Astrocyte (in vitro differentiated cells and primary cell): ENCODE measurements around the gene RICTOR. TPM values are rescaled to one million over a fixed set of nuclear protein-coding genes. Genes with fewer than 3 reads are reported as not detected.

ENCODE experiments used
- DNase-seq: peaks from one replicate; pipeline ENCODE4 v3.0.0-alpha.2; 2010; ENCODE audit warnings: low read depth
- FAIRE-seq: peaks from 2 replicates; lab custom pipeline; 2011; peaks lifted over from hg19 to GRCh38; lab: Jason Lieb, UNC
- H2AFZ ChIP-seq: 2 replicates; pipeline ENCODE4 v1.6.0; 2012; ENCODE audit warnings: low read depth, low read length, inconsistent platforms
- H3K27ac ChIP-seq: 2 replicates; pipeline ENCODE4 v1.5.1; 2011; ENCODE audit warnings: low read depth, low read length, inconsistent platforms
- H3K27me3 ChIP-seq: 2 replicates; pipeline ENCODE4 v1.6.0; 2011; ENCODE audit warnings: low read length, inconsistent platforms; ENCODE audit not compliant: insufficient read depth
- H3K36me3 ChIP-seq: 2 replicates; pipeline ENCODE4 v1.5.1; 2011; ENCODE audit warnings: low read length, inconsistent platforms; ENCODE audit not compliant: insufficient read depth
- H3K4me1 ChIP-seq: 2 replicates; pipeline ENCODE4 v1.5.1; 2011; ENCODE audit warnings: low read length, inconsistent platforms; ENCODE audit not compliant: insufficient read depth
- H3K4me2 ChIP-seq: 2 replicates; pipeline ENCODE4 v1.6.0; 2012; ENCODE audit warnings: low read length, inconsistent platforms
- H3K4me3 ChIP-seq: 2 replicates; pipeline ENCODE4 v1.5.1; 2011; ENCODE audit warnings: low read depth, mild to moderate bottlenecking, low read length, inconsistent platforms; ENCODE audit not compliant: insufficient read depth
- H3K79me2 ChIP-seq: 2 replicates; pipeline ENCODE4 v1.6.0; 2012; ENCODE audit warnings: mild to moderate bottlenecking, low read length, inconsistent platforms; ENCODE audit not compliant: insufficient read depth
- H3K9ac ChIP-seq: 2 replicates; pipeline ENCODE4 v1.6.0; 2012; ENCODE audit warnings: mild to moderate bottlenecking, low read length, inconsistent platforms
- H3K9me3 ChIP-seq: 2 replicates; pipeline ENCODE4 v1.5.1; 2012; ENCODE audit warnings: low read depth, mild to moderate bottlenecking, low read length, inconsistent platforms; ENCODE audit not compliant: insufficient read depth
- H4K20me1 ChIP-seq: 2 replicates; pipeline ENCODE4 v1.6.0; 2012; ENCODE audit warnings: low read length, inconsistent platforms; ENCODE audit not compliant: insufficient read depth
- H3K27ac Mint-ChIP-seq: one replicate; pipeline ENCODE4 v1.8.0; 2021; ENCODE audit warnings: mild to moderate bottlenecking, mixed read lengths; ENCODE audit not compliant: unreplicated experiment
- H3K27me3 Mint-ChIP-seq: one replicate; pipeline ENCODE4 v1.8.0; 2021; ENCODE audit warnings: low read depth, mixed read lengths; ENCODE audit not compliant: unreplicated experiment
- H3K36me3 Mint-ChIP-seq: one replicate; pipeline ENCODE4 v1.8.0; 2021; ENCODE audit warnings: low read depth, mixed read lengths; ENCODE audit not compliant: unreplicated experiment
- H3K4me1 Mint-ChIP-seq: one replicate; pipeline ENCODE4 v1.8.0; 2021; ENCODE audit warnings: low read depth, mixed read lengths; ENCODE audit not compliant: unreplicated experiment
- H3K4me3 Mint-ChIP-seq: one replicate; pipeline ENCODE4 v1.8.0; 2021; ENCODE audit warnings: mild to moderate bottlenecking, moderate library complexity, mixed read lengths; ENCODE audit not compliant: unreplicated experiment
- H3K9me3 Mint-ChIP-seq: one replicate; pipeline ENCODE4 v1.8.0; 2021; ENCODE audit warnings: mild to moderate bottlenecking, mixed read lengths; ENCODE audit not compliant: unreplicated experiment
- EZH2 ChIP-seq: IDR thresholded peaks from 2 replicates; pipeline ENCODE4 v1.6.1; 2012; ENCODE audit warnings: mild to moderate bottlenecking, low read length, inconsistent platforms; ENCODE audit not compliant: insufficient read depth
- total RNA-seq: library from RNA; stranded (reverse); gene quantifications from 2 replicates; pipeline ENCODE4 v1.2.1, GENCODE V29; 2021
- TF ChIP-seq, protein P1 (sequence below): IDR thresholded peaks from 2 replicates; pipeline ENCODE4 v1.5.1; 2011; ENCODE audit warnings: low read depth, mild to moderate bottlenecking, inconsistent platforms, low read length, moderate library complexity; ENCODE audit not compliant: insufficient read depth

RICTOR gene
- total RNA-seq, 1 donor from 2014 or later: 43.2 TPM

GRCh38 chr5:38927470-38927869 is 146.7 kb downstream of the RICTOR start:
- H3K4me3 Mint-ChIP-seq: no peak overlapping the region
- Histone ChIP-seq H3K9ac (no peak overlapping the region), H4K20me1 (peaks cover under 1% of the 10 kb centered on the region), H3K27ac (no peak overlapping the region), H3K4me2 (no peak overlapping the region), H3K4me1 (peaks cover 27% of the 10 kb centered on the region), H3K27me3 (no peaks in the 10 kb centered on the region), H2AFZ (no peak overlapping the region), H3K4me3 (no peak overlapping the region), H3K36me3 (peaks cover 27% of the 10 kb centered on the region), H3K9me3 (no peaks in the 10 kb centered on the region), H3K79me2 (no peaks in the 10 kb centered on the region)
- H3K4me1 Mint-ChIP-seq: peaks cover 46% of the 10 kb centered on the region
- H3K27ac Mint-ChIP-seq: no peak overlapping the region
- peaks cover 14% of the 10 kb centered on the region for H3K36me3 Mint-ChIP-seq
- DNase-seq: no peak
- TF ChIP-seq EZH2: no peak
- TF ChIP-seq, protein P1, sequence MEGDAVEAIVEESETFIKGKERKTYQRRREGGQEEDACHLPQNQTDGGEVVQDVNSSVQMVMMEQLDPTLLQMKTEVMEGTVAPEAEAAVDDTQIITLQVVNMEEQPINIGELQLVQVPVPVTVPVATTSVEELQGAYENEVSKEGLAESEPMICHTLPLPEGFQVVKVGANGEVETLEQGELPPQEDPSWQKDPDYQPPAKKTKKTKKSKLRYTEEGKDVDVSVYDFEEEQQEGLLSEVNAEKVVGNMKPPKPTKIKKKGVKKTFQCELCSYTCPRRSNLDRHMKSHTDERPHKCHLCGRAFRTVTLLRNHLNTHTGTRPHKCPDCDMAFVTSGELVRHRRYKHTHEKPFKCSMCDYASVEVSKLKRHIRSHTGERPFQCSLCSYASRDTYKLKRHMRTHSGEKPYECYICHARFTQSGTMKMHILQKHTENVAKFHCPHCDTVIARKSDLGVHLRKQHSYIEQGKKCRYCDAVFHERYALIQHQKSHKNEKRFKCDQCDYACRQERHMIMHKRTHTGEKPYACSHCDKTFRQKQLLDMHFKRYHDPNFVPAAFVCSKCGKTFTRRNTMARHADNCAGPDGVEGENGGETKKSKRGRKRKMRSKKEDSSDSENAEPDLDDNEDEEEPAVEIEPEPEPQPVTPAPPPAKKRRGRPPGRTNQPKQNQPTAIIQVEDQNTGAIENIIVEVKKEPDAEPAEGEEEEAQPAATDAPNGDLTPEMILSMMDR: no peak
- FAIRE-seq: no peak
- H3K9me3 Mint-ChIP-seq: no peaks in the 10 kb centered on the region
- H3K27me3 Mint-ChIP-seq: no peaks in the 10 kb centered on the region

DNA sequence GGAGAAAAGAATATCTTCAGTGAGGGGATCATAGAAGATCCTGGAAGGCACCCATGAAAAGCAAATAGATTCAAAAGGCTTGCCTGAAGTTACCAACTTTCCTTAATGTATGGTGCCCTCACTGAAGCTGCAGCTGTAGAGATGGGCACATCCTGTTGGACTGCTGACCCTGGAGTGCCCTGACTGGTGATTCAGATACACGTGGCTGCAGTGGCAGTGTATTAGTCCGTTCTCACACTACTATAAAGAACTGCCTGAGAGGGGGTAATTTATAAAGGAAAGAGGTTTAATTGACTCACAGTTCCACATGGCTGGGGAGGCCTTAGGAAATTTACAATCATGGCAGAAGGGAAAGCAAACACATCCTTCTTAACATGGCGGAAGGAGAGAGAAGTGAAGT is 148.1 kb downstream of the RICTOR start:
- H3K4me3 Mint-ChIP-seq: peak overlapping the region; percentile 64
- Histone ChIP-seq H4K20me1 (peaks cover 6% of the 10 kb centered on the region), H2AFZ (no peak overlapping the region), H3K27ac (peak overlapping the region; percentile 82), H3K4me3 (no peak overlapping the region), H3K36me3 (peaks cover 22% of the 10 kb centered on the region), H3K4me1 (peaks cover 27% of the 10 kb centered on the region), H3K9me3 (no peaks in the 10 kb centered on the region), H3K4me2 (peak overlapping the region; percentile 61), H3K9ac (peak overlapping the region; percentile 72), H3K27me3 (no peaks in the 10 kb centered on the region), H3K79me2 (no peaks in the 10 kb centered on the region)
- H3K9me3 Mint-ChIP-seq: no peaks in the 10 kb centered on the region
- H3K27ac Mint-ChIP-seq: peak overlapping the region; percentile 94
- no peaks in the 10 kb centered on the region for H3K27me3 Mint-ChIP-seq
- peaks cover 44% of the 10 kb centered on the region for H3K4me1 Mint-ChIP-seq
- H3K36me3 Mint-ChIP-seq: peaks cover 17% of the 10 kb centered on the region
- DNase-seq (peak; percentile 58), FAIRE-seq (no peak)
- TF ChIP-seq EZH2: no peak
- TF ChIP-seq, protein P1: no peak

GRCh38 chr5:38925154-38925925 is 148.9 kb downstream of the RICTOR start:
- peak; percentile 82 for DNase-seq
- H3K4me1 Mint-ChIP-seq: peaks cover 43% of the 10 kb centered on the region
- H3K4me3 Mint-ChIP-seq: no peak overlapping the region
- Histone ChIP-seq H3K9ac (peak overlapping the region; percentile 72), H3K27ac (peak overlapping the region; percentile 82), H3K9me3 (no peaks in the 10 kb centered on the region), H3K27me3 (no peaks in the 10 kb centered on the region), H3K4me1 (peaks cover 27% of the 10 kb centered on the region), H3K79me2 (no peaks in the 10 kb centered on the region), H3K4me2 (peak overlapping the region; percentile 61), H4K20me1 (peaks cover 6% of the 10 kb centered on the region), H2AFZ (no peak overlapping the region), H3K4me3 (no peak overlapping the region), H3K36me3 (peaks cover 18% of the 10 kb centered on the region)
- H3K9me3 Mint-ChIP-seq: no peaks in the 10 kb centered on the region
- peak; percentile 65 for FAIRE-seq
- no peaks in the 10 kb centered on the region for H3K27me3 Mint-ChIP-seq
- peaks cover 18% of the 10 kb centered on the region for H3K36me3 Mint-ChIP-seq
- TF ChIP-seq, protein P1: no peak
- no peak for TF ChIP-seq EZH2
- peak overlapping the region; percentile 94 for H3K27ac Mint-ChIP-seq
